NT2/D1 (cell line): ENCODE measurements around the gene MEAF6.

Experiments used
- SUZ12 ChIP-seq: IDR thresholded peaks from 2 replicates; pipeline ENCODE4 v1.6.1; 2011; ENCODE audit not compliant: insufficient read length, insufficient read depth; ENCODE audit errors: extremely low read depth
- YY1 ChIP-seq: IDR thresholded peaks from 2 replicates; pipeline ENCODE4 v1.6.1; 2011; ENCODE audit not compliant: insufficient read length, insufficient read depth
- ZNF274 ChIP-seq: IDR thresholded peaks from 2 replicates; pipeline ENCODE4 v1.6.1; 2011; ENCODE audit warnings: mild to moderate bottlenecking, low read depth, low read length

DNA sequence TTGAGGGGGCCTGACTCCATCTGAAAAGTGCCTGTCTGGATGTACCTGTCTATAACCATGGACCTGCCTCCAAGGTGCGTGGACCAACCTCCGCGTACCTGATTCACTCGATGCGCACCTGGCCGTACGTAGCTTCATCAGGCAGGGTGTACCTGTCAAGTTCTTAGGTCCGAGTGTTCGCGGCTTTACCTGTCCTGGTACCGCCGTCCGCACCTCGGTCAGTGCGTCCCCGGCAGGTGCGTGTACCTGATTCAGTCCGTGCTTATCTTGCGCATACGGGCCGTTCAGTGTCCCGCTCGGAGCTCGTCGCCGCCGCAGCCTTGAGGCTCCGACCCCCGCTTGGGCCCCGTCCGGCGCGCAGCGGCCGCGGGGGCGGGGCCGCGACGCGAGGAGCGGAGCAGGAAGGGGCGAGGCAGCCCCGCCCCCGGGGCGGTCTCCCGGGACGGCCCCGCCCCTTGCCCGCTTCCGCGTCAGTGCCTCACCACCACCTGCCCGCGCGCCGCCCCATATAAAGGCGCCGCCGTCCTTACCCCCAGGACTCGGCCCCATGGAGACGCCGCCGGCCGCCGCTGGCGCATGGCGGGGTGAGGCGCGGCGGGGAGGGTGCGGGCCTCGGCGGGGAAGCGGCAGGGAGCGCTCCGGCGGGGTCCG lies 40.4 kb downstream of the MEAF6 start, which contains the start of gene ZC3H12A:
- TF ChIP-seq ZNF274, result no peak
- no peak for TF ChIP-seq YY1
- TF ChIP-seq SUZ12, result no peak
